ENCODE results near the gene SPEG. TPM values are rescaled to one million over a fixed set of nuclear protein-coding genes. Genes with fewer than 3 reads are reported as not detected.

SPEG gene
- total and polyA plus RNA-seq, 4 donors: 3.7 to 15.6 (median 9.6) TPM

DNA sequence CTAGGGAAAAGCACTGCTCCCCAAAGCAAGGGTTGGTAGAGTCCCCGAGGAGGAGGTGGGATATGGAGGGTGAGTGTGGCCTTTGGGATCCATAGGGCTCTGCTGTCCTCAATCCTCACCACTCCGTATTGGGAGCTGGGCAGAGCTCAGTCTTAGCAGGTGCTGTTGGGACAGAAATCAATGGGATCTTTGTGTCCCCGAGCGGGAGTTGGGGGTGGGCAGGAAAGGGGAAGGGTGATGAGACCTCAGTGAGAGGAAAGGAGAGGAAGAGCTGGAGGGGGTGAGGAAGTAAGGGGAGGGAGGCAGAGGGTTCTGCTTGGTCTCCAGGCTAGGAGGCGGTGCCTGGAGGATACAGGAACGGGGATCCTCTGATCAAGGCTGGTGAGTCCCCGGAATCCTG lies 82.2 kb downstream of the SPEG start:
- Histone ChIP-seq H3K4me3 (no peak overlapping the region), H3K9me3 (ENCODE audit: control insufficient read depth in 4 of 4, insufficient read depth in 3 of 4, low read length in 3 of 4) (peaks cover 0 to 3% (median 0%) of the 10 kb centered on the region in 4 donors), H3K36me3 (ENCODE audit: control insufficient read depth in 4 of 4, insufficient read depth in 4 of 4, low read length in 4 of 4) (no peaks in the 10 kb centered on the region), H3K4me1 (ENCODE audit: control insufficient read depth in 5 of 5, insufficient read depth in 5 of 5, low read length in 5 of 5) (peaks cover 0 to 43% (median 2%) of the 10 kb centered on the region in 5 donors), H3K27ac (ENCODE audit: low read depth in 1 of 2, low read length in 1 of 2) (no peak overlapping the region), H3K9ac (ENCODE audit: insufficient read depth in 1 of 2, low read length in 2 of 2) (no peak overlapping the region), H3K27me3 (ENCODE audit: control insufficient read depth in 3 of 3, insufficient read depth in 3 of 3, low read length in 2 of 3) (peaks cover 0 to 58% (median 30%) of the 10 kb centered on the region in 3 donors)
- TF ChIP-seq, protein P1, sequence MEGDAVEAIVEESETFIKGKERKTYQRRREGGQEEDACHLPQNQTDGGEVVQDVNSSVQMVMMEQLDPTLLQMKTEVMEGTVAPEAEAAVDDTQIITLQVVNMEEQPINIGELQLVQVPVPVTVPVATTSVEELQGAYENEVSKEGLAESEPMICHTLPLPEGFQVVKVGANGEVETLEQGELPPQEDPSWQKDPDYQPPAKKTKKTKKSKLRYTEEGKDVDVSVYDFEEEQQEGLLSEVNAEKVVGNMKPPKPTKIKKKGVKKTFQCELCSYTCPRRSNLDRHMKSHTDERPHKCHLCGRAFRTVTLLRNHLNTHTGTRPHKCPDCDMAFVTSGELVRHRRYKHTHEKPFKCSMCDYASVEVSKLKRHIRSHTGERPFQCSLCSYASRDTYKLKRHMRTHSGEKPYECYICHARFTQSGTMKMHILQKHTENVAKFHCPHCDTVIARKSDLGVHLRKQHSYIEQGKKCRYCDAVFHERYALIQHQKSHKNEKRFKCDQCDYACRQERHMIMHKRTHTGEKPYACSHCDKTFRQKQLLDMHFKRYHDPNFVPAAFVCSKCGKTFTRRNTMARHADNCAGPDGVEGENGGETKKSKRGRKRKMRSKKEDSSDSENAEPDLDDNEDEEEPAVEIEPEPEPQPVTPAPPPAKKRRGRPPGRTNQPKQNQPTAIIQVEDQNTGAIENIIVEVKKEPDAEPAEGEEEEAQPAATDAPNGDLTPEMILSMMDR (IDR thresholded peaks at IDR 0.05; ENCODE audit: control extremely low read depth, extremely low read depth): no peak
- ATAC-seq (ENCODE audit: insufficient read depth, low FRiP score) (no peak), DNase-seq (no peak)
- WGBS, 2 donors: 27 to 44% methylated on average over 7 of the region's 7 CpGs

DNA sequence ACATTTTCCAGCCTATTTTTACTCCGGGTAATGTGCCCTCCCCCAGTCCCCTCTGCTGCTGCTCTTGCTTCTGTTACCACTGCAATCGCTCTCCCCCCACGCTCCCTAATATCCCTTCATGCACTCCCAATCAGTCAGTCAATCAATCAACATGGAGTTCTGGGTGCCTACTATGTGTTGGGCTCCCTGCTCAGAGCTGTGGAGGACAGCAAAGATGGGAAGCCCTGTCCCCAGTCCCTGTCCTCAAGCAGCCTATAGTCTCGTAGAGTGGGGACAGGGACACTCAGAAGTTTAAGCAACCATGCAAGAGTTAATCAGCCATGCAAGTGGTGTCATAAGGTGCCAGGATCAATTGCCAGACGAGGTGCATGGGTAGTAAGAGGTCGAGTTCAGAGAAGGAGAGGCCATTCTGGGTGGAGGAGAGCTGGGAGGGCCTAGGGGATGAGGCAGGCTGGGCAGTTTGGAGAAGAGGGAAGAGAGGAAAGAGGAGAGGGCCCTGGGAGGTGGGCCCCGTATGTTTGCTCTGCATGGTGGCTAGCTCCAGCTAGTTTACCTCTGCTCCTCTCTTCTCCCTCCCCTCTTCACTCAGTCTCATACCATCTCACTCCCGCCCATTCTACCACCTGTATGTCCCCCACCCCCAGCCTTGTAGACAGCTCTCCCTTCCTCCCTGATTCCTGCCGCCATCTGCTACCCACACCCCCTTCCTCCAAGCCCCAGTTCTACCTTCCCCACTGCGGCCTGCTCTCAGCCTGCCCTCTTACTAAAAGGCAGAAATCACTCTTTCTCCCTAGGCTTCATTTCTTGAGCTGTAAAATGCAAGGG lies 83.5 kb downstream of the SPEG start:
- Histone ChIP-seq H3K36me3 (ENCODE audit: control insufficient read depth in 4 of 4, insufficient read depth in 4 of 4, low read length in 4 of 4) (no peaks in the 10 kb centered on the region), H3K9ac (ENCODE audit: insufficient read depth in 1 of 2, low read length in 2 of 2) (peak overlapping the region in 1 of 2 donors; percentile 23), H3K27me3 (ENCODE audit: control insufficient read depth in 3 of 3, insufficient read depth in 3 of 3, low read length in 2 of 3) (peaks cover 0 to 55% (median 23%) of the 10 kb centered on the region in 3 donors), H3K27ac (ENCODE audit: low read depth in 1 of 2, low read length in 1 of 2) (no peak overlapping the region), H3K9me3 (ENCODE audit: control insufficient read depth in 4 of 4, insufficient read depth in 3 of 4, low read length in 3 of 4) (peaks cover 0 to 3% (median 0%) of the 10 kb centered on the region in 4 donors), H3K4me1 (ENCODE audit: control insufficient read depth in 5 of 5, insufficient read depth in 5 of 5, low read length in 5 of 5) (peaks cover 0 to 36% (median 0%) of the 10 kb centered on the region in 5 donors), H3K4me3 (no peak overlapping the region)
- TF ChIP-seq, protein P1 (IDR thresholded peaks at IDR 0.05; ENCODE audit: control extremely low read depth, extremely low read depth): no peak
- DNase-seq (no peak), ATAC-seq (ENCODE audit: insufficient read depth, low FRiP score) (no peak)
- 61 to 70% methylated on average over 10 of the region's 10 CpGs for WGBS, 2 donors

DNA sequence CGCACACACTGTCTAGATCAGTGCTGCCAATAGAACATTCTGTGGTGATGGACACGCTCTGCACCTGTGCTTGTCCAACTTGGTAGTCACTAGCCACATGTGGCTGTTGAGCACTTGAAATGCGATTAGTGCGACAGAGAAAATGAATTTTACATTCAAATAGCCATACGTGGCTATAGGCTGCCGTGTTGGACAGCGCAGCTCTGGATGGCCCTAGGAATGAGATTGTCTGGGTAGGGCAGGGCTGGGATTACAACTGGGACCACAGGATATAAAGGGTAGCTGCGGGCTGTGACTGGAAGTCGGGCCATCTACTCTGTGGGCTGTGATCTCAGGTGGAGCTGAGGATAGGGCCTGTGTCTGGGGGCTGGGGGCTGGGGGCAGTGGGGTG lies 84.9 kb downstream of the SPEG start:
- no peak for DNase-seq
- Histone ChIP-seq H3K27me3 (ENCODE audit: control insufficient read depth in 3 of 3, insufficient read depth in 3 of 3, low read length in 2 of 3) (peaks cover 0 to 56% (median 25%) of the 10 kb centered on the region in 3 donors), H3K9me3 (ENCODE audit: control insufficient read depth in 4 of 4, insufficient read depth in 3 of 4, low read length in 3 of 4) (peaks cover 0 to 3% (median 0%) of the 10 kb centered on the region in 4 donors), H3K36me3 (ENCODE audit: control insufficient read depth in 4 of 4, insufficient read depth in 4 of 4, low read length in 4 of 4) (no peaks in the 10 kb centered on the region), H3K9ac (ENCODE audit: insufficient read depth in 1 of 2, low read length in 2 of 2) (no peak overlapping the region), H3K4me1 (ENCODE audit: control insufficient read depth in 5 of 5, insufficient read depth in 5 of 5, low read length in 5 of 5) (peaks cover 0 to 27% (median 0%) of the 10 kb centered on the region in 5 donors), H3K4me3 (no peak overlapping the region), H3K27ac (ENCODE audit: low read depth in 1 of 2, low read length in 1 of 2) (no peak overlapping the region)
- TF ChIP-seq, protein P1 (IDR thresholded peaks at IDR 0.05; ENCODE audit: control extremely low read depth, extremely low read depth): no peak
- no peak for ATAC-seq (ENCODE audit: insufficient read depth, low FRiP score)
- WGBS, 2 donors: 87% methylated on average over 9 of the region's 9 CpGs
